Activated naive CD8-positive, alpha-beta T cell treated with anti-CD3 and anti-CD28 coated beads, Interleukin-2, amount 50 U/mL, for 24 hours (primary cell): ENCODE results near the gene HSPA8.

Source experiments
- ATAC-seq: fragments of 150-1000 bp; cut with Tn5 transposase; one replicate; pipeline ENCODE4 v1.10.0; 2021
- DNase-seq: peaks from one replicate; pipeline ENCODE4 v3.0.0; 2021
- H3K27ac Mint-ChIP-seq: one replicate; pipeline ENCODE4 v1.8.0; 2021; ENCODE audit warnings: mild to moderate bottlenecking, mixed read lengths
- H3K27me3 Mint-ChIP-seq: one replicate; pipeline ENCODE4 v1.8.0; 2021; ENCODE audit warnings: mixed read lengths
- H3K36me3 Mint-ChIP-seq: one replicate; pipeline ENCODE4 v1.8.0; 2021; ENCODE audit warnings: low read depth, mixed read lengths
- H3K4me1 Mint-ChIP-seq: one replicate; pipeline ENCODE4 v1.8.0; 2021; ENCODE audit warnings: mixed read lengths
- H3K4me3 Mint-ChIP-seq: one replicate; pipeline ENCODE4 v1.8.0; 2021; ENCODE audit warnings: mild to moderate bottlenecking, moderate library complexity, mixed read lengths
- H3K9me3 Mint-ChIP-seq: one replicate; pipeline ENCODE4 v1.8.0; 2021; ENCODE audit warnings: mixed read lengths

HSPA8 gene

GRCh38 chr11:123084454-123084853 lies 22.5 kb upstream of the HSPA8 start:
- no peaks in the 10 kb centered on the region for H3K36me3 Mint-ChIP-seq
- H3K4me3 Mint-ChIP-seq: no peak overlapping the region
- ATAC-seq (no peak), DNase-seq (no peak)
- H3K27me3 Mint-ChIP-seq: no peaks in the 10 kb centered on the region
- H3K9me3 Mint-ChIP-seq: peaks cover 7% of the 10 kb centered on the region
- no peak overlapping the region for H3K27ac Mint-ChIP-seq
- peaks cover 37% of the 10 kb centered on the region for H3K4me1 Mint-ChIP-seq

GRCh38 chr11:123083623-123084029 lies 21.7 kb upstream of the HSPA8 start:
- H3K4me3 Mint-ChIP-seq: no peak overlapping the region
- H3K4me1 Mint-ChIP-seq: peaks cover 37% of the 10 kb centered on the region

GRCh38 chr11:123082977-123083376 lies 21.0 kb upstream of the HSPA8 start:
- ATAC-seq: no peak

More at GRCh38 chr11:123083623-123084029, 21.7 kb upstream of the HSPA8 start:
- Mint-ChIP-seq H3K9me3 (peaks cover 7% of the 10 kb centered on the region), H3K27me3 (no peaks in the 10 kb centered on the region), H3K27ac (peak overlapping the region; percentile 0), H3K36me3 (no peaks in the 10 kb centered on the region)
- peak; percentile 58 for ATAC-seq
- peak; percentile 64 for DNase-seq

GRCh38 chr11:123080015-123080414 lies 18.1 kb upstream of the HSPA8 start:
- ATAC-seq (no peak), DNase-seq (no peak)
- H3K27ac Mint-ChIP-seq: no peak overlapping the region
- no peaks in the 10 kb centered on the region for H3K36me3 Mint-ChIP-seq
- H3K4me1 Mint-ChIP-seq: peaks cover 19% of the 10 kb centered on the region
- no peaks in the 10 kb centered on the region for H3K27me3 Mint-ChIP-seq
- no peak overlapping the region for H3K4me3 Mint-ChIP-seq
- peaks cover 7% of the 10 kb centered on the region for H3K9me3 Mint-ChIP-seq

More at GRCh38 chr11:123082977-123083376, 21.0 kb upstream of the HSPA8 start:
- Mint-ChIP-seq H3K4me3 (no peak overlapping the region), H3K4me1 (peaks cover 33% of the 10 kb centered on the region), H3K9me3 (peaks cover 7% of the 10 kb centered on the region), H3K27me3 (no peaks in the 10 kb centered on the region), H3K27ac (no peak overlapping the region), H3K36me3 (no peaks in the 10 kb centered on the region)
- no peak for DNase-seq

GRCh38 chr11:123076484-123076883 lies 14.5 kb upstream of the HSPA8 start:
- H3K27ac Mint-ChIP-seq: no peak overlapping the region

GRCh38 chr11:123073343-123074057 lies 11.6 kb upstream of the HSPA8 start:
- peaks cover 51% of the 10 kb centered on the region for H3K4me1 Mint-ChIP-seq
- no peak overlapping the region for H3K4me3 Mint-ChIP-seq
- DNase-seq: no peak
- H3K36me3 Mint-ChIP-seq: no peaks in the 10 kb centered on the region
- H3K9me3 Mint-ChIP-seq: no peaks in the 10 kb centered on the region
- no peak for ATAC-seq
- H3K27me3 Mint-ChIP-seq: no peaks in the 10 kb centered on the region
- H3K27ac Mint-ChIP-seq: no peak overlapping the region

More at GRCh38 chr11:123076484-123076883, 14.5 kb upstream of the HSPA8 start:
- Mint-ChIP-seq H3K4me1 (peaks cover 27% of the 10 kb centered on the region), H3K9me3 (no peaks in the 10 kb centered on the region), H3K36me3 (no peaks in the 10 kb centered on the region), H3K4me3 (no peak overlapping the region), H3K27me3 (no peaks in the 10 kb centered on the region)
- ATAC-seq: no peak
- no peak for DNase-seq

- ATAC-seq: no peak
- H3K4me1 Mint-ChIP-seq: peaks cover 54% of the 10 kb centered on the region
Measured at GRCh38 chr11:123072762-123073161, 10.8 kb upstream of the HSPA8 start.

GRCh38 chr11:123072332-123072761 lies 10.4 kb upstream of the HSPA8 start:
- no peaks in the 10 kb centered on the region for H3K9me3 Mint-ChIP-seq
- peaks cover 54% of the 10 kb centered on the region for H3K4me1 Mint-ChIP-seq
- DNase-seq (no peak), ATAC-seq (no peak)
- no peak overlapping the region for H3K27ac Mint-ChIP-seq
- H3K36me3 Mint-ChIP-seq: no peaks in the 10 kb centered on the region
- no peaks in the 10 kb centered on the region for H3K27me3 Mint-ChIP-seq
- H3K4me3 Mint-ChIP-seq: no peak overlapping the region

More at GRCh38 chr11:123072762-123073161, 10.8 kb upstream of the HSPA8 start:
- no peaks in the 10 kb centered on the region for H3K27me3 Mint-ChIP-seq
- H3K4me3 Mint-ChIP-seq: no peak overlapping the region
- no peaks in the 10 kb centered on the region for H3K36me3 Mint-ChIP-seq
- no peak for DNase-seq
- H3K9me3 Mint-ChIP-seq: no peaks in the 10 kb centered on the region
- H3K27ac Mint-ChIP-seq: no peak overlapping the region

GRCh38 chr11:123069908-123070821 lies 8.2 kb upstream of the HSPA8 start:
- Mint-ChIP-seq H3K27me3 (no peaks in the 10 kb centered on the region), H3K4me1 (peaks cover 61% of the 10 kb centered on the region), H3K4me3 (peak overlapping the region; percentile 87), H3K27ac (peak overlapping the region; percentile 90), H3K36me3 (peaks cover 4% of the 10 kb centered on the region), H3K9me3 (no peaks in the 10 kb centered on the region)
- ATAC-seq (peak; percentile 59), DNase-seq (no peak)

- Mint-ChIP-seq H3K36me3 (peaks cover 29% of the 10 kb centered on the region), H3K4me3 (peak overlapping the region; percentile 48), H3K27ac (peak overlapping the region; percentile 78), H3K4me1 (peaks cover 61% of the 10 kb centered on the region), H3K9me3 (no peaks in the 10 kb centered on the region), H3K27me3 (peaks cover 7% of the 10 kb centered on the region)
- DNase-seq: no peak
- ATAC-seq: no peak
Measured at GRCh38 chr11:123065621-123066020, 3.7 kb upstream of the HSPA8 start.

GRCh38 chr11:123063826-123064657 lies 2.1 kb upstream of the HSPA8 start:
- Mint-ChIP-seq H3K4me3 (peak overlapping the region; percentile 97), H3K36me3 (peaks cover 45% of the 10 kb centered on the region), H3K4me1 (peaks cover 59% of the 10 kb centered on the region), H3K9me3 (no peaks in the 10 kb centered on the region), H3K27ac (peak overlapping the region; percentile 100), H3K27me3 (peaks cover 7% of the 10 kb centered on the region)
- ATAC-seq (no peak), DNase-seq (no peak)

GRCh38 chr11:123062892-123063825 lies 1.2 kb upstream of the HSPA8 start:
- H3K36me3 Mint-ChIP-seq: peaks cover 54% of the 10 kb centered on the region
- ATAC-seq (no peak), DNase-seq (peak; percentile 40)
- peak overlapping the region; percentile 97 for H3K4me3 Mint-ChIP-seq
- peak overlapping the region; percentile 100 for H3K27ac Mint-ChIP-seq
- no peaks in the 10 kb centered on the region for H3K9me3 Mint-ChIP-seq
- peaks cover 10% of the 10 kb centered on the region for H3K27me3 Mint-ChIP-seq
- peaks cover 60% of the 10 kb centered on the region for H3K4me1 Mint-ChIP-seq

- Mint-ChIP-seq H3K27me3 (peaks cover 11% of the 10 kb centered on the region), H3K9me3 (no peaks in the 10 kb centered on the region), H3K4me3 (peak overlapping the region; percentile 97), H3K27ac (peak overlapping the region; percentile 100), H3K36me3 (peaks cover 62% of the 10 kb centered on the region), H3K4me1 (peaks cover 68% of the 10 kb centered on the region)
- DNase-seq (peak; percentile 100), ATAC-seq (peak; percentile 89)
Measured at GRCh38 chr11:123062158-123062891, 389 bp upstream of the HSPA8 start.
